ENCODE measurements around the gene TUT7.
"Not testable (repeated sequence)": the region's sequence is repeated elsewhere in the genome, so short reads cannot be mapped to it uniquely, and the experiment has no call there.

TUT7 gene

GRCh38 chr9:86350006-86350760 is 4.0 kb downstream of the TUT7 start:
- no peak for DNase-seq

GRCh38 chr9:86349271-86349670 is 4.9 kb downstream of the TUT7 start:
- DNase-seq = no peak

GRCh38 chr9:86347991-86348390 is 6.2 kb downstream of the TUT7 start:
- DNase-seq = no peak

GRCh38 chr9:86344818-86345217 is 9.4 kb downstream of the TUT7 start:
- no peak for DNase-seq

- no peak for DNase-seq
Observed at GRCh38 chr9:86342269-86342668, 11.9 kb downstream of the TUT7 start.

GRCh38 chr9:86341007-86341491 is 13.2 kb downstream of the TUT7 start:
- no peak for DNase-seq

- DNase-seq = no peak
Observed at GRCh38 chr9:86340356-86341006, 13.7 kb downstream of the TUT7 start.

- no peak for DNase-seq
Observed at GRCh38 chr9:86337469-86338108, 16.6 kb downstream of the TUT7 start.

GRCh38 chr9:86336058-86336457 is 18.2 kb downstream of the TUT7 start:
- DNase-seq = no peak

- DNase-seq = no peak
Observed at GRCh38 chr9:86333651-86334050, 20.6 kb downstream of the TUT7 start.

GRCh38 chr9:86330186-86330585 is 24.0 kb downstream of the TUT7 start:
- DNase-seq = no peak

GRCh38 chr9:86329649-86330048 is 24.6 kb downstream of the TUT7 start:
- DNase-seq = no peak

- DNase-seq = no peak
Observed at GRCh38 chr9:86328156-86328555, 26.1 kb downstream of the TUT7 start.

- DNase-seq = no peak
Observed at GRCh38 chr9:86326536-86326935, 27.7 kb downstream of the TUT7 start.

- no peak for DNase-seq
Observed at GRCh38 chr9:86324901-86325300, 29.3 kb downstream of the TUT7 start.

- no peak for DNase-seq
Observed at GRCh38 chr9:86324308-86324707, 29.9 kb downstream of the TUT7 start.

- no peak for DNase-seq
Observed at GRCh38 chr9:86322973-86323644, 31.1 kb downstream of the TUT7 start.

- DNase-seq = no peak
Observed at GRCh38 chr9:86321373-86321772, 32.8 kb downstream of the TUT7 start.

- no peak for DNase-seq
Observed at GRCh38 chr9:86318187-86318586, 36.0 kb downstream of the TUT7 start.

- no peak for DNase-seq
Observed at GRCh38 chr9:86315078-86315477, 39.1 kb downstream of the TUT7 start.

- DNase-seq = not testable (repeated sequence)
Observed at GRCh38 chr9:86312959-86313358, 41.3 kb downstream of the TUT7 start.

- DNase-seq = no peak
Observed at GRCh38 chr9:86308687-86309086, 45.5 kb downstream of the TUT7 start.

GRCh38 chr9:86304236-86304730 is 49.9 kb downstream of the TUT7 start:
- DNase-seq = no peak
